Stomach (tissue), 9 donors: ENCODE measurements around the gene OPCML. TPM values are rescaled to one million over a fixed set of nuclear protein-coding genes. Genes with fewer than 3 reads are reported as not detected.

Experiments
- DNase-seq, 2 donors: peaks; one replicate each; pipeline versions ENCODE4 v3.0.0 to v3.0.0-alpha.2; 2013 to 2019
- H3K27ac ChIP-seq, 5 donors: fragments of 200-600 bp in 4 of 5; sonication (generic) in 4 of 5; one replicate each; pipeline ENCODE4 v1.5.1; 2013 to 2019; ENCODE audit warnings: mild to moderate bottlenecking in 1 of 5, moderate library complexity in 1 of 5
- H3K27me3 ChIP-seq, 3 donors: fragments of 200-600 bp; sonication (generic); one replicate each; pipeline ENCODE4 v1.5.1; 2017 to 2019; ENCODE audit warnings: mixed run types in 1 of 3
- H3K36me3 ChIP-seq, 4 donors: fragments of 200-600 bp; sonication (generic); 1 replicate in 3 of 4; 2 replicates in 1 of 4; pipeline ENCODE4 v1.5.1; 2016 to 2019
- H3K4me1 ChIP-seq, 4 donors: fragments of 200-600 bp; sonication (generic); one replicate each; pipeline ENCODE4 v1.5.1; 2016 to 2019
- H3K4me3 ChIP-seq, 4 donors: fragments of 200-600 bp; sonication (generic) in 3 of 4; one replicate each; pipeline ENCODE4 v1.5.1; 2016 to 2019; ENCODE audit warnings: mild to moderate bottlenecking in 1 of 4
- H3K9me3 ChIP-seq, 4 donors: fragments of 200-600 bp; sonication (generic); one replicate each; pipeline ENCODE4 v1.5.1; 2016 to 2019
- EP300 ChIP-seq: sonication (generic); formaldehyde crosslinking; IDR thresholded peaks from one replicate; pipeline ENCODE4 v1.6.1; 2017; ENCODE audit warnings: antibody characterized with exemption
- POLR2A ChIP-seq, 4 donors: fragments of 450-650 bp; IDR thresholded peaks; one replicate each; pipeline ENCODE4 v1.6.1; 2016; ENCODE audit warnings: antibody characterized with exemption in 4 of 4, control low read depth in 2 of 4, mild to moderate bottlenecking in 1 of 4, moderate library complexity in 1 of 4
- POLR2AphosphoS5 ChIP-seq, 3 donors: sonication (generic); formaldehyde crosslinking; IDR thresholded peaks; one replicate each; pipeline ENCODE4 v1.6.1; 2016; ENCODE audit warnings: antibody characterized with exemption in 3 of 3
- WGBS, 5 donors: extraction: QIAGEN DNeasy Blood & Tissue Kit in 3 of 5; methylation state at CpG; one replicate each; pipeline versions ENCODE4 v1.1.5 to v1.1.7; 2013 to 2018; 5-methylcytosine and 5-hydroxymethylcytosine counted together
- intact Hi-C: fragments of 100-400 bp; cut with DNase I; formaldehyde crosslinking; loops from one replicate; pipeline ENCODE4 v1.15.1; 2023; ENCODE audit warnings: low total_unique reads
- polyA plus RNA-seq, 3 donors: library from polyadenylated mRNA; stranded (reverse); fragments of 200-250 nt; gene quantifications; one replicate each; pipeline ENCODE4 v1.2.3, GENCODE V29; 2013
- total RNA-seq, 5 donors: library from RNA; depleted of rRNA; stranded (reverse); fragments of >200 nt; gene quantifications; one replicate each; pipeline versions ENCODE4 v1.1.0 to v1.2.3, GENCODE V29; 2014 to 2016
- TF ChIP-seq, protein P1 (sequence below), 7 experiments: fragments of 450-650 bp in 4 of 7; fragments of 200-600 bp in 3 of 7; sonication (generic) in 3 of 7; IDR thresholded peaks; one replicate each; pipeline ENCODE4 v1.5.1; 2016 to 2019; ENCODE audit warnings: antibody characterized with exemption in 7 of 7, control low read depth in 2 of 7, mild to moderate bottlenecking in 1 of 7
- donor health status: healthy with polysubstance abuse.
- donor health status: Bipolar disorder and iron deficiency.
- donor health status: healthy.

The OPCML gene
- total and polyA plus RNA-seq, 8 donors = 0.03 to 0.92 (median 0.55) TPM; not detected in 3

- TF ChIP-seq EP300 (no peak), POLR2AphosphoS5 (IDR thresholded peaks at IDR 0.05) (no peak), POLR2A (IDR thresholded peaks at IDR 0.05) (no peak)
- TF ChIP-seq, protein P1, sequence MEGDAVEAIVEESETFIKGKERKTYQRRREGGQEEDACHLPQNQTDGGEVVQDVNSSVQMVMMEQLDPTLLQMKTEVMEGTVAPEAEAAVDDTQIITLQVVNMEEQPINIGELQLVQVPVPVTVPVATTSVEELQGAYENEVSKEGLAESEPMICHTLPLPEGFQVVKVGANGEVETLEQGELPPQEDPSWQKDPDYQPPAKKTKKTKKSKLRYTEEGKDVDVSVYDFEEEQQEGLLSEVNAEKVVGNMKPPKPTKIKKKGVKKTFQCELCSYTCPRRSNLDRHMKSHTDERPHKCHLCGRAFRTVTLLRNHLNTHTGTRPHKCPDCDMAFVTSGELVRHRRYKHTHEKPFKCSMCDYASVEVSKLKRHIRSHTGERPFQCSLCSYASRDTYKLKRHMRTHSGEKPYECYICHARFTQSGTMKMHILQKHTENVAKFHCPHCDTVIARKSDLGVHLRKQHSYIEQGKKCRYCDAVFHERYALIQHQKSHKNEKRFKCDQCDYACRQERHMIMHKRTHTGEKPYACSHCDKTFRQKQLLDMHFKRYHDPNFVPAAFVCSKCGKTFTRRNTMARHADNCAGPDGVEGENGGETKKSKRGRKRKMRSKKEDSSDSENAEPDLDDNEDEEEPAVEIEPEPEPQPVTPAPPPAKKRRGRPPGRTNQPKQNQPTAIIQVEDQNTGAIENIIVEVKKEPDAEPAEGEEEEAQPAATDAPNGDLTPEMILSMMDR (IDR thresholded peaks at IDR 0.05) = no peak
- no peaks in the 10 kb centered on the region for H3K27me3 ChIP-seq
- no peak for DNase-seq
- 59 to 76% (median 68%) methylated on average over 5 of the region's 5 CpGs for WGBS, 5 donors
- H3K4me3 ChIP-seq = no peak overlapping the region
- H3K4me1 ChIP-seq = no peaks in the 10 kb centered on the region
- no peak overlapping the region for H3K27ac ChIP-seq
- intact Hi-C loops = no loop called here
- no peaks in the 10 kb centered on the region for H3K9me3 ChIP-seq
- no peaks in the 10 kb centered on the region for H3K36me3 ChIP-seq
Observed at GRCh38 chr11:132840191-132840590, 692.1 kb downstream of the OPCML start.

- DNase-seq = no peak
Observed at GRCh38 chr11:132839236-132839945, 692.9 kb downstream of the OPCML start.

DNA sequence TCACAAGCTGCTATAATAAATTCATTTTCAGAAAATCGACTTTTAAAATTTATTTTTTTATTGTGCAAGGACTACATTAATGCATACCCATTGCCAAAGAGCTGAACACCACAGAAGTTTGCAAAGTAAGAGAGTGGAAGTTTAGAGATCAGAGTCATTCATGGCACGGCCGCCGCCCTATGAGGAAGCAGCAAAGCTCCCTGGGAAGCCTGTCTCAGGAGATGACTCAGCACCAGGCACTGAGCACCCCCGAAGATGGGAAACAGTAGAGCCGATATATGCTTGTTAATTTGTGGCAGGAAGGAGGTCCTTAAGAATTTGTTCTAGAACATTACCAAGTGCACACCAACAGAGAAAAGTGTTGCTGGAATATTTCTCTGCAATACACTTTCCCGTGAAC is 693.7 kb downstream of the OPCML start:
- DNase-seq = no peak
- Histone ChIP-seq H3K4me1 (no peaks in the 10 kb centered on the region), H3K9me3 (no peaks in the 10 kb centered on the region), H3K4me3 (no peak overlapping the region), H3K27ac (no peak overlapping the region), H3K27me3 (no peaks in the 10 kb centered on the region), H3K36me3 (no peaks in the 10 kb centered on the region)
- no peak for TF ChIP-seq POLR2A (IDR thresholded peaks at IDR 0.05)
- TF ChIP-seq POLR2AphosphoS5 (IDR thresholded peaks at IDR 0.05) = no peak
- TF ChIP-seq, protein P1 (IDR thresholded peaks at IDR 0.05) = no peak
- TF ChIP-seq EP300 = no peak
- 68 to 82% (median 77%) methylated on average over 7 of the region's 7 CpGs for WGBS, 5 donors
- intact Hi-C loops = no loop called here

More at GRCh38 chr11:132839236-132839945, 692.9 kb downstream of the OPCML start:
- H3K4me3 ChIP-seq = no peak overlapping the region
- H3K4me1 ChIP-seq = no peaks in the 10 kb centered on the region
- H3K9me3 ChIP-seq = no peaks in the 10 kb centered on the region
- intact Hi-C loops = no loop called here
- no peaks in the 10 kb centered on the region for H3K36me3 ChIP-seq
- 83 to 88% (median 85%) methylated on average over 18 of the region's 18 CpGs for WGBS, 5 donors
- no peaks in the 10 kb centered on the region for H3K27me3 ChIP-seq
- H3K27ac ChIP-seq = no peak overlapping the region
- TF ChIP-seq EP300 (no peak), POLR2AphosphoS5 (IDR thresholded peaks at IDR 0.05) (no peak), POLR2A (IDR thresholded peaks at IDR 0.05) (no peak)
- TF ChIP-seq, protein P1 (IDR thresholded peaks at IDR 0.05) = no peak

- H3K27me3 ChIP-seq = no peaks in the 10 kb centered on the region
- TF ChIP-seq, protein P1 (IDR thresholded peaks at IDR 0.05) = no peak
- TF ChIP-seq POLR2A (IDR thresholded peaks at IDR 0.05) (no peak), EP300 (no peak), POLR2AphosphoS5 (IDR thresholded peaks at IDR 0.05) (no peak)
- intact Hi-C loops = no loop called here
- H3K4me3 ChIP-seq = no peak overlapping the region
- DNase-seq = no peak
- WGBS, 5 donors = 73 to 84% (median 77%) methylated on average over 2 of the region's 2 CpGs
- no peak overlapping the region for H3K27ac ChIP-seq
- no peaks in the 10 kb centered on the region for H3K4me1 ChIP-seq
- no peaks in the 10 kb centered on the region for H3K36me3 ChIP-seq
- no peaks in the 10 kb centered on the region for H3K9me3 ChIP-seq
Observed at GRCh38 chr11:132831272-132831671, 701.0 kb downstream of the OPCML start.
